Esophagus squamous epithelium (tissue), 4 donors: ENCODE data around the gene GXYLT1.

ENCODE experiments used
- CTCF ChIP-seq, 6 experiments: fragments of 450-650 bp in 4 of 6; fragments of 200-600 bp in 2 of 6; sonication (generic) in 2 of 6; IDR thresholded peaks; one replicate each; pipeline ENCODE4 v1.5.1; 2016 to 2019; ENCODE audit warnings: antibody characterized with exemption in 6 of 6, mild to moderate bottlenecking in 4 of 6, moderate library complexity in 4 of 6
- POLR2A ChIP-seq, 4 donors: fragments of 450-650 bp; IDR thresholded peaks; one replicate each; pipeline ENCODE4 v1.6.1; 2017; ENCODE audit warnings: antibody characterized with exemption in 4 of 4, mild to moderate bottlenecking in 4 of 4, moderate library complexity in 3 of 4

- TF ChIP-seq CTCF (IDR thresholded peaks at IDR 0.05) (no peak), POLR2A (IDR thresholded peaks at IDR 0.05) (no peak)
Observed at GRCh38 chr12:42124764-42125387, 19.8 kb downstream of the GXYLT1 start.
